Measurements from ENCODE around the gene NEURL1. TPM values are rescaled to one million over a fixed set of nuclear protein-coding genes. Genes with fewer than 3 reads are reported as not detected.

NEURL1 gene
- total RNA-seq (1 to 10 TPM; 1.5 to 1.6 TPM), polyA plus RNA-seq (0.69 TPM)

GRCh38 chr10:103493362-103493915, at the start of gene NEURL1:
Gene NEURL1 (plus strand): TSS chr10:103493705. CDS start chr10:103494388, 683 bp downstream.
- DNase-seq: peak in 2 of 5 donors; percentile 10 to 60

GRCh38 chr10:103444478-103444877, 49.0 kb upstream of the NEURL1 start:
- Mint-ChIP-seq H3K9me3 (no peaks in the 10 kb centered on the region), H3K4me3 (no peak overlapping the region), H3K4me1 (peaks cover 20 to 44% (median 28%) of the 10 kb centered on the region in 3 donors), H3K27me3 (no peaks in the 10 kb centered on the region), H3K36me3 (peaks cover 9 to 90% (median 15%) of the 10 kb centered on the region in 3 donors), H3K27ac (peak overlapping the region in 4 of 8 donors; percentile 27 to 47 (median 38))
- Histone ChIP-seq H3K27me3 (ENCODE audit: insufficient read depth, low read length, poor library complexity, severe bottlenecking) (no peaks in the 10 kb centered on the region), H3K4me1 (ENCODE audit: insufficient read depth, low read length) (peaks cover 8% of the 10 kb centered on the region), H3K36me3 (ENCODE audit: insufficient read depth, low read length) (peaks cover 39% of the 10 kb centered on the region), H3K9me3 (ENCODE audit: low read length) (no peaks in the 10 kb centered on the region), H3K4me3 (ENCODE audit: low read length) (no peak overlapping the region), H3K27ac (ENCODE audit: low read depth, low read length) (no peak overlapping the region)
- POLR2A ChIA-PET: no interaction called here
- CTCF ChIA-PET: no interaction called here
- peak in 1 of 5 donors; percentile 26 for DNase-seq

More at GRCh38 chr10:103493362-103493915, at the start of gene NEURL1:
- peak within 1 kb of the TSS; percentile 37 for H3K4me3 ChIP-seq (ENCODE audit: low read length)
- peaks cover 25 to 29% of the 10 kb centered on the region in 2 donors for H3K27me3 Mint-ChIP-seq
- H3K36me3 ChIP-seq (ENCODE audit: insufficient read depth, low read length): no peaks in the 10 kb centered on the region
- ChIA-PET CTCF (interaction anchor here (0.5 to 12.4 kb wide), 3 partner anchors 8 to 76 kb away, joined by 3 to 203 read pairs (median 10); no protein-coding TSS in a partner anchor), POLR2A (no interaction called here)
- H3K4me1 Mint-ChIP-seq: peaks cover 11 to 37% (median 21%) of the 10 kb centered on the region in 3 donors
- peak within 1 kb of the TSS in 3 of 8 donors; percentile 9 to 59 (median 27) for H3K27ac Mint-ChIP-seq
- no peaks in the 10 kb centered on the region for H3K9me3 ChIP-seq (ENCODE audit: low read length)
- peaks cover 12% of the 10 kb centered on the region for H3K4me1 ChIP-seq (ENCODE audit: insufficient read depth, low read length)
- peaks cover 8% of the 10 kb centered on the region for H3K27me3 ChIP-seq (ENCODE audit: insufficient read depth, low read length, poor library complexity, severe bottlenecking)
- H3K4me3 Mint-ChIP-seq: peak within 1 kb of the TSS; percentile 79 to 92 (median 85)
- H3K9me3 Mint-ChIP-seq: no peaks in the 10 kb centered on the region
- H3K36me3 Mint-ChIP-seq: no peaks in the 10 kb centered on the region
- H3K27ac ChIP-seq (ENCODE audit: low read depth, low read length): no peak within 1 kb of the TSS

GRCh38 chr10:103445366-103445765, 48.1 kb upstream of the NEURL1 start:
- ChIA-PET POLR2A (no interaction called here), CTCF (no interaction called here)
- Mint-ChIP-seq H3K4me3 (peak overlapping the region in 1 of 7 donors; percentile 27), H3K36me3 (peaks cover 9 to 90% (median 13%) of the 10 kb centered on the region in 3 donors), H3K4me1 (peaks cover 29 to 53% (median 37%) of the 10 kb centered on the region in 3 donors), H3K27me3 (no peaks in the 10 kb centered on the region), H3K9me3 (no peaks in the 10 kb centered on the region), H3K27ac (peak overlapping the region in 6 of 8 donors; percentile 27 to 77 (median 48))
- peak in 1 of 5 donors; percentile 18 for DNase-seq
- H3K9me3 ChIP-seq (ENCODE audit: low read length): no peaks in the 10 kb centered on the region
- no peak overlapping the region for H3K27ac ChIP-seq (ENCODE audit: low read depth, low read length)
- peaks cover 17% of the 10 kb centered on the region for H3K4me1 ChIP-seq (ENCODE audit: insufficient read depth, low read length)
- H3K27me3 ChIP-seq (ENCODE audit: insufficient read depth, low read length, poor library complexity, severe bottlenecking): no peaks in the 10 kb centered on the region
- H3K36me3 ChIP-seq (ENCODE audit: insufficient read depth, low read length): peaks cover 35% of the 10 kb centered on the region
- H3K4me3 ChIP-seq (ENCODE audit: low read length): no peak overlapping the region

GRCh38 chr10:103445767-103446567, 47.5 kb upstream of the NEURL1 start:
- peak overlapping the region in 5 of 8 donors; percentile 31 to 81 (median 66) for H3K27ac Mint-ChIP-seq
- H3K36me3 Mint-ChIP-seq: peaks cover 9 to 90% (median 14%) of the 10 kb centered on the region in 3 donors
- no peaks in the 10 kb centered on the region for H3K27me3 Mint-ChIP-seq
- H3K27ac ChIP-seq (ENCODE audit: low read depth, low read length): no peak overlapping the region
- ChIA-PET POLR2A (interaction anchor here (0.7 kb wide), 1 partner anchor 49 kb away, joined by 10 read pairs; no protein-coding TSS in a partner anchor), CTCF (interaction anchor here (2.0 kb wide), 1 partner anchor 29 kb away, joined by 5 read pairs; no protein-coding TSS in a partner anchor)
- peaks cover 23% of the 10 kb centered on the region for H3K4me1 ChIP-seq (ENCODE audit: insufficient read depth, low read length)
- peaks cover 31% of the 10 kb centered on the region for H3K36me3 ChIP-seq (ENCODE audit: insufficient read depth, low read length)
- H3K27me3 ChIP-seq (ENCODE audit: insufficient read depth, low read length, poor library complexity, severe bottlenecking): no peaks in the 10 kb centered on the region
- H3K4me3 ChIP-seq (ENCODE audit: low read length): no peak overlapping the region
- H3K4me3 Mint-ChIP-seq: peak overlapping the region in 2 of 7 donors; percentile 44 to 62
- no peaks in the 10 kb centered on the region for H3K9me3 ChIP-seq (ENCODE audit: low read length)
- no peaks in the 10 kb centered on the region for H3K9me3 Mint-ChIP-seq
- peaks cover 35 to 59% (median 43%) of the 10 kb centered on the region in 3 donors for H3K4me1 Mint-ChIP-seq
- peak in 1 of 5 donors; percentile 28 for DNase-seq

DNA sequence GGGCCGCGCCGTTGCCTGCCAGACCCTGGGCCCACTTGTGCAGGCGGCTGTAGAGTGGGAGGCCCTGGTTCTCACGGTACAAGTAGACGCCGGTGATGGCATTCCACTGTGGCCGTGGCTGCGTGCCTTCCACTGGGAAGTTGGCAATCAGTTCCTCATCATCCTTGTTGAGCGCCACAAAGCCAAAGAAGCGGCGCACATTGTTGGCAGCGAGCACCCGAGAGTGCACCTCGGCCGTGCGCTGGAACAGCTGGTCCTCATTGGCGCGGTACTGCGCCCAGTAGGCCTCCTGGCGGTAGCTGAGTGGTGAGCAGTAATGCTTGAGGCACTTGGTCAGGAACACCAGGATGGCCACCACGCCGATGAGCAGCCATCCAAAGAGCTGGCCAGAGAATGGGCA, 46.3 kb upstream of the NEURL1 start:
- H3K4me1 Mint-ChIP-seq: peaks cover 40 to 62% (median 46%) of the 10 kb centered on the region in 3 donors
- H3K27ac Mint-ChIP-seq: peak overlapping the region in 6 of 8 donors; percentile 17 to 89 (median 73)
- peaks cover 23% of the 10 kb centered on the region for H3K4me1 ChIP-seq (ENCODE audit: insufficient read depth, low read length)
- no peak overlapping the region for H3K4me3 ChIP-seq (ENCODE audit: low read length)
- peaks cover 9 to 89% (median 14%) of the 10 kb centered on the region in 3 donors for H3K36me3 Mint-ChIP-seq
- no peaks in the 10 kb centered on the region for H3K27me3 ChIP-seq (ENCODE audit: insufficient read depth, low read length, poor library complexity, severe bottlenecking)
- H3K36me3 ChIP-seq (ENCODE audit: insufficient read depth, low read length): peaks cover 31% of the 10 kb centered on the region
- CTCF ChIA-PET: interaction anchor here (0.7 to 2.0 kb wide), 3 partner anchors 30 to 38 kb away, joined by 3 to 5 read pairs (median 5); no protein-coding TSS in a partner anchor
- no peaks in the 10 kb centered on the region for H3K9me3 ChIP-seq (ENCODE audit: low read length)
- peak overlapping the region in 2 of 7 donors; percentile 15 to 81 for H3K4me3 Mint-ChIP-seq
- POLR2A ChIA-PET: no interaction called here
- peak in 1 of 5 donors; percentile 17 for DNase-seq
- H3K27ac ChIP-seq (ENCODE audit: low read depth, low read length): no peak overlapping the region
- no peaks in the 10 kb centered on the region for H3K9me3 Mint-ChIP-seq
- no peaks in the 10 kb centered on the region for H3K27me3 Mint-ChIP-seq

DNA sequence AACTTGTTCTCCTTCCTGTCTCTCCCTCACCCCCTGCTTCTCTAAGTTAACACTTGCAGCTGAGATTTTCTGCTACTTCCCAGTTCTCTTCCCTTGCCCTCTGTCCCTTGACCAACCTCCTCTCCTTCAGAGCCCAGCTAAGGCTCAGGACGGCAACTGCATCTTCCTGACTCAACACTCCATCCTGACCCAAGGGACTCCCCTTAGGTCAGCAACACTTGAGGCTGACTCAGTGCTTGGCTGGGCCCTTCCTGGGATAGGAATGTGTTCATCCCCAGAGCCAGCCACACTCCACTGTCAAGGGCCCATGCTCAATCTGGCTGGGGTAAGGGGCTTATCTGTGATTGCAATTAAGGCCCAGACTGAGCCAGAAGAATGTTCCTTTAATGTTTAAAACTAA, 44.8 kb upstream of the NEURL1 start:
- Histone ChIP-seq H3K27me3 (ENCODE audit: insufficient read depth, low read length, poor library complexity, severe bottlenecking) (no peaks in the 10 kb centered on the region), H3K9me3 (ENCODE audit: low read length) (no peaks in the 10 kb centered on the region), H3K27ac (ENCODE audit: low read depth, low read length) (no peak overlapping the region), H3K4me3 (ENCODE audit: low read length) (no peak overlapping the region), H3K4me1 (ENCODE audit: insufficient read depth, low read length) (peaks cover 30% of the 10 kb centered on the region), H3K36me3 (ENCODE audit: insufficient read depth, low read length) (peaks cover 25% of the 10 kb centered on the region)
- Mint-ChIP-seq H3K4me1 (peaks cover 49 to 78% (median 60%) of the 10 kb centered on the region in 3 donors), H3K27me3 (no peaks in the 10 kb centered on the region), H3K4me3 (peak overlapping the region; percentile 53 to 97 (median 91)), H3K36me3 (peaks cover 9 to 76% (median 12%) of the 10 kb centered on the region in 3 donors), H3K27ac (peak overlapping the region; percentile 87 to 99 (median 92)), H3K9me3 (no peaks in the 10 kb centered on the region)
- ChIA-PET POLR2A (no interaction called here), CTCF (interaction anchor here (1.0 to 1.2 kb wide), 2 partner anchors 12 to 33 kb away, joined by 3 read pairs; no protein-coding TSS in a partner anchor)
- DNase-seq: peak in 1 of 5 donors; percentile 26

- H3K4me1 ChIP-seq (ENCODE audit: insufficient read depth, low read length): peaks cover 30% of the 10 kb centered on the region
- peaks cover 7 to 68% (median 9%) of the 10 kb centered on the region in 3 donors for H3K36me3 Mint-ChIP-seq
Observed at GRCh38 chr10:103449208-103450144, 44.0 kb upstream of the NEURL1 start.

More at GRCh38 chr10:103449208-103450144, 44.0 kb upstream of the NEURL1 start:
- Histone ChIP-seq H3K27ac (ENCODE audit: low read depth, low read length) (no peak overlapping the region), H3K36me3 (ENCODE audit: insufficient read depth, low read length) (peaks cover 18% of the 10 kb centered on the region), H3K4me3 (ENCODE audit: low read length) (no peak overlapping the region), H3K27me3 (ENCODE audit: insufficient read depth, low read length, poor library complexity, severe bottlenecking) (no peaks in the 10 kb centered on the region), H3K9me3 (ENCODE audit: low read length) (no peaks in the 10 kb centered on the region)
- ChIA-PET POLR2A (interaction anchor here (3.8 kb wide), 1 partner anchor 22 kb away, joined by 25 read pairs; no protein-coding TSS in a partner anchor), CTCF (interaction anchor here (1.0 to 5.9 kb wide), 5 partner anchors 12 to 33 kb away, joined by 3 to 30 read pairs (median 8); no protein-coding TSS in a partner anchor)
- no peak for DNase-seq
- no peaks in the 10 kb centered on the region for H3K9me3 Mint-ChIP-seq
- no peaks in the 10 kb centered on the region for H3K27me3 Mint-ChIP-seq
- peak overlapping the region; percentile 87 to 99 (median 92) for H3K27ac Mint-ChIP-seq
- H3K4me1 Mint-ChIP-seq: peaks cover 51 to 85% (median 63%) of the 10 kb centered on the region in 3 donors
- peak overlapping the region; percentile 53 to 98 (median 96) for H3K4me3 Mint-ChIP-seq

All from CD8-positive, alpha-beta memory T cell (primary cell).